Measurements from ENCODE around the gene ZSCAN25. TPM values are rescaled to one million over a fixed set of nuclear protein-coding genes. Genes with fewer than 3 reads are reported as not detected.

The ZSCAN25 gene
- total and polyA plus RNA-seq, 3 donors from 2014 or later: 14.1 to 36.0 (median 31.0) TPM

GRCh38 chr7:99666013-99666395 is 49.3 kb downstream of the ZSCAN25 start:
- H3K9me3 ChIP-seq: no peaks in the 10 kb centered on the region
- no peak overlapping the region for H3K4me3 ChIP-seq
- no peak for TF ChIP-seq CTCF (IDR thresholded peaks at IDR 0.05)
- TF ChIP-seq POLR2A (IDR thresholded peaks at IDR 0.05): no peak
- 88 to 96% methylated on average over 1 of the region's 1 CpG for whole genome bisulfite sequencing, 2 donors
- no peaks in the 10 kb centered on the region for H3K4me1 ChIP-seq
- intact Hi-C loops (cut with DNase I; ENCODE audit: low total_unique reads): no loop called here
- no peaks in the 10 kb centered on the region for H3K36me3 ChIP-seq (ENCODE audit: low read depth, missing control alignments)
- no peak overlapping the region for H3K27ac ChIP-seq
- no peaks in the 10 kb centered on the region for H3K27me3 ChIP-seq
- DNase-seq: no peak

DNA sequence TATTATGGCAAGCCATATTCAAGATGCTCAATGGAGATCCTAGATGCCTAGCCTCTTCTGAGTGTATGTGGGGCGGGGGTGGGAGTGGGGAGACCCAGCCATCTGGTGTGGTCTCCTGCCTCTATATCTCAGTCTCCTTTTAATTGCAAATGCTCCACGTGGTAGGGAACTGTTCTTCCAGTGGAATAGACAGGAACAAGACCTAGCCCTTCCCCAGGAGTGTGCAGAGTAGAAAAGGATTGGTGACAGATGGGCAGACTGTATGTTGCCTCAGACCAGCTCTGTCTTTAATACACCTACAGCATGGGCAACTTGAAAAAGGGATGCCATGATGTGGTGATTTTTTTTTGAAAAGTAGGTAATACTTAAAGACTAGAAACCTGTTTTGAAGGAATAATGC is 50.4 kb downstream of the ZSCAN25 start:
- Histone ChIP-seq H3K9me3 (no peaks in the 10 kb centered on the region), H3K36me3 (ENCODE audit: low read depth, missing control alignments) (no peaks in the 10 kb centered on the region), H3K27ac (no peak overlapping the region), H3K4me1 (no peaks in the 10 kb centered on the region), H3K4me3 (no peak overlapping the region), H3K27me3 (no peaks in the 10 kb centered on the region)
- TF ChIP-seq CTCF (IDR thresholded peaks at IDR 0.05): no peak
- no peak for TF ChIP-seq POLR2A (IDR thresholded peaks at IDR 0.05)
- 60 to 65% methylated on average over 2 of the region's 2 CpGs for WGBS, 2 donors
- intact Hi-C loops (cut with DNase I; ENCODE audit: low total_unique reads): no loop called here
- no peak for DNase-seq

- TF ChIP-seq POLR2A (IDR thresholded peaks at IDR 0.05) (no peak), CTCF (IDR thresholded peaks at IDR 0.05) (no peak)
- DNase-seq: no peak
- no peaks in the 10 kb centered on the region for H3K36me3 ChIP-seq (ENCODE audit: low read depth, missing control alignments)
Measured at GRCh38 chr7:99668541-99668940, 51.8 kb downstream of the ZSCAN25 start.

DNA sequence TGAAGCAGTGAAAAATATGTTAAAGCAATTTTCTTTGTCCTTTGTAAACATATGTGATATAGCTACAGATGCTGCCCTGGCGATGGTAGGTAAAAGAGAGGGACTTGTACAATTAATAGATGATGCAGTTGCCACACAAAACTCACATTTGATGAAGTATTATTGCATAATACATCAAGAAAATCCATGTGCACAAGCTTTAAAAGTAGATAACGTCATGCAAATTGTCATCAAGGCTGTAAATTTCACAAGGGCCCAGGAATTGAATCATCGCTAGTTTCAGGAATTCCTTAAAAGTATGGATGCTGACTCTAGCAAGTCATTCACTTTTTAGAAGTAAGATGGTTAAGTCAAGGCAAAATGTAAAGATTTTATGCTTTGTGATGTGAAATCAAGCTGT is 53.0 kb downstream of the ZSCAN25 start:
- intact Hi-C loops (cut with DNase I; ENCODE audit: low total_unique reads): no loop called here
- 87 to 88% methylated on average over 3 of the region's 3 CpGs for WGBS, 2 donors

More at GRCh38 chr7:99668541-99668940, 51.8 kb downstream of the ZSCAN25 start:
- Histone ChIP-seq H3K27ac (no peak overlapping the region), H3K9me3 (no peaks in the 10 kb centered on the region), H3K27me3 (no peaks in the 10 kb centered on the region), H3K4me1 (no peaks in the 10 kb centered on the region), H3K4me3 (no peak overlapping the region)
- WGBS, 2 donors: 95 to 97% methylated on average over 8 of the region's 8 CpGs
- intact Hi-C loops (cut with DNase I; ENCODE audit: low total_unique reads): no loop called here

More for the DNA sequence above, 53.0 kb downstream of the ZSCAN25 start:
- no peaks in the 10 kb centered on the region for H3K9me3 ChIP-seq
- no peaks in the 10 kb centered on the region for H3K27me3 ChIP-seq
- H3K4me3 ChIP-seq: no peak overlapping the region
- TF ChIP-seq CTCF (IDR thresholded peaks at IDR 0.05) (no peak), POLR2A (IDR thresholded peaks at IDR 0.05) (no peak)
- no peak overlapping the region for H3K27ac ChIP-seq
- no peaks in the 10 kb centered on the region for H3K36me3 ChIP-seq (ENCODE audit: low read depth, missing control alignments)
- no peak for DNase-seq
- no peaks in the 10 kb centered on the region for H3K4me1 ChIP-seq

Data from testis (tissue), 3 donors.